Measurements from ENCODE around the gene PLSCR3.

GRCh38 chr17:7343250-7343649 is 51.1 kb downstream of the PLSCR3 start:
- TF ChIP-seq CTCF (IDR thresholded peaks at IDR 0.05) (no peak), POLR2A (IDR thresholded peaks at IDR 0.05) (no peak)
